Measurements from ENCODE around the gene ANO1.

Gene ANO1

DNA sequence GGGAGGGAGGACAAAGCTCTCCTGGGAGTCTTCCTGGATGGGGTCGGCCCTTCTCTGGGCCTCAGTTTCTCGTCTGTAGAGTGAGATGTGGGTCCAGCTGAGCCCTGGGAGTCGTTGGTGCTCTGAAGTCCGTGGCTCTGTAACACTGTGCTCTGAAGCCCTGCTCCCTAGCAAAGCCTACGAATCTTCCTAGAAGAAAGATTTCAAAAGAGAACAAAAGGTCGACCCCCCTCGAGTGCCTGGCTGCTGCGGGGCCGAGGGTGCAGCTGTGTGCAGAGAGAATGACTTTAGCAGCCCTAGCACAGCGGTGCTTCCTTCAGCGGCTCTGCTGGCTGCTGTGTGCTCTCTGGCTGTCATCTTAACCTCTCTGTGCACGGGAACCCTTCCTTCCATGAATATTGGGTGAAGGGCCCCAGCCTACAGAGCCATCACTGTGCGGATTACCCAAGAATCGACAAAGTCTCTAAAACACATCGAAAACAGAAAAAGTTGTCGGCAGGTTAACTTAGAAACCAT is 10.7 kb downstream of the ANO1 start:
- DNase-seq (ENCODE audit: low read depth) = no peak
- no peak overlapping the region for H3K4me3 ChIP-seq (ENCODE audit: low read depth, low read length)

DNA sequence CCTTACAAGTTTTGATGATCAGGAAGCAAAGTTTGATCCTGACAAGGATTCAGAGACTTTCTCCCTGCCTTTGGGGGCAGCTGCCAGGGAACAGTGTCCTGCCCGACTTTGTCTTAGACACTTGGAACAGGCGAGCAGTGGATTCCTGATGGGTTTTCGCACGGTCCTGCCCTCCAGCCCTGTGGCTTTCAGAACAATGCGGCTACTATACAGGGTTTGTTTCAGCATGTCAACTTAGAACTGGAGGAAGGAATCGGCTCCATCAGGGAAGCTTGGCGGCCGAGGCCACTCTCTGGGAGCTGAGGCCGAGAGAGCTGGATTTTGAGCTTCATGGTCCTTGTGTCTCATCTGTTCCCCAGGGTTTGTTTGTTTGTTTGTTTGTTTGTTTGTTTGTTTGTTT is 11.5 kb downstream of the ANO1 start:
- H3K4me3 ChIP-seq (ENCODE audit: low read depth, low read length) = no peak overlapping the region
- DNase-seq (ENCODE audit: low read depth) = no peak

- no peak overlapping the region for H3K4me3 ChIP-seq (ENCODE audit: low read depth, low read length)
- no peak for DNase-seq (ENCODE audit: low read depth)
Observed at GRCh38 chr11:70090961-70091381, 12.9 kb downstream of the ANO1 start.

DNA sequence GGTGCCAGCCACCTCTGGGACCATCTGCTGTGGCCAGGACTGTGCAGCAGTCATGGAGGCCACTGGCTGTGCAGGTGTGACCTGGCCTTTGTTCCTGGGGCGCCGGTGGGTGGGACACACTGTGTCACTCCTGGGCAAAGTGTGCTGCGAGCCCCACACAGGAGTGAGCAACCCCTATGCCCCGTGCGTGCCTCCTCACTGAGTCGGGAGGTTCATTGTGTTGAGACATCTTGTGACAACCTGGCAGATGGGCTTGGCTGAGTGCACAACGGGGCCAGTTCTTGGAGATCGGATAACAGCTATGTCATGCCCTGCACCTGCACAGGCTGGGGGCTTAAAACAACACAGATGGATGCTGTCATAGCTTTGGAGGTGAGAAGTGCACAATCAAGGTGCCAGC is 13.5 kb downstream of the ANO1 start:
- no peak overlapping the region for H3K4me3 ChIP-seq (ENCODE audit: low read depth, low read length)
- DNase-seq (ENCODE audit: low read depth) = no peak

DNA sequence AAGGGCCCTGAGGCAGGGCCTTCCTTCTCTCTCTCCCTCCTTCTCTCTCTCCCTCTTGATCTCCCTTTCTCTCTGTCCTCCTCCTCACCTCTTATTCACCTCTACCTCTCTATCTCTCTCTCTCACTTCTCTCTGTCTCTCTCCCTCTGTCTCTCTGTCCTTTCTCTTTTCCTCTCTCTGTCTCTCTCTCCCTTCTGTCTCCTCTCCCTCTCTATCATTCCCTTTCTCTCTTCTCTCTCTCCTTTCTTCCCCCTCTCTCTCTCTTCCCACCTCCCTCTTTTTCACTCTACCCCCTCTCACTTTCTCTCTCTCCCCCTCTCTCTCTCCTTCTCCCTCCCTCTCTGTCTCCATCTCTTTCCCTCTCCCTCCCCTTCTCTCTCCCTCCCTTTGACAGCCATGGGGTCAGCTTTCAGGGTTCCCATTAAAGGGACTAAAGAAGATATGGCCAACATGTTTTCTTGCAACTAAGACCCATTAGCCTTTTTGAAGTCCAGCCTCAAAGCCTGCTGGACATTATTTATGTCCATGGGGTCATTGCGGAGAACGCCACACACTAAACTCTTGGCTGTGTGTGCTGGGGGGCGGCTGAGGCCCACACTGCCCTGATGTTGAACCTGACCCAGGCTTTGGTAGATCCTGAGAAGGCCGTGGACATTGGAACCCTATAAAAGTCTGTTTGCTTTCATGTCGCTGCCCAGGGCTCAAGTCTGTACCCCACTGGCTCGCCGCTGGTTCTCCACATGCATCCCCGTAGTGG is 15.0 kb downstream of the ANO1 start:
- no peak for DNase-seq (ENCODE audit: low read depth)

GRCh38 chr11:70095541-70096252 is 17.6 kb downstream of the ANO1 start:
- H3K4me3 ChIP-seq (ENCODE audit: low read depth, low read length) = no peak overlapping the region
- DNase-seq (ENCODE audit: low read depth) = no peak

More for the DNA sequence above, 15.0 kb downstream of the ANO1 start:
- no peak overlapping the region for H3K4me3 ChIP-seq (ENCODE audit: low read depth, low read length)

GRCh38 chr11:70097783-70098563 is 19.9 kb downstream of the ANO1 start:
- no peak overlapping the region for H3K4me3 ChIP-seq (ENCODE audit: low read depth, low read length)
- DNase-seq (ENCODE audit: low read depth) = no peak

DNA sequence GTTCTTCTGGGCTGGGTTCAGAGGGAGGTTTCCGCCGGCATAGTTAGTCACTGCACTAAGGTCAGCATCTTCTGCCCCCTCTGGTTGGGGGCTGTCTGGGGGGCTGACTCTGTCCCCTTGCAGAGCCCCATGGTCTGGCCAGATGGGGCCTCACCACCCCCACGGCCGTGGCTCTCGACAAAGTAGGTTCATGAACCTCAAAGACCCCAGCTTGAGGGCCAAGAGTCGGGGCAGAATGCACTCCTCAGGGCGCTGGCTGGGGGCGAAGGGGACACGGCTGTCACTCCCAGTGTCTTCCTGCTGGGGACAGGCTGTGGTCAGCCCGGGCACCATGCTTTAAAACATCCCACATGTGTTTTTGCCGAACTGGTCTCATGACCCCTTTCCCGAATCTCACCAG is 20.8 kb downstream of the ANO1 start:
- no peak for DNase-seq (ENCODE audit: low read depth)
- no peak overlapping the region for H3K4me3 ChIP-seq (ENCODE audit: low read depth, low read length)

- no peak overlapping the region for H3K4me3 ChIP-seq (ENCODE audit: low read depth, low read length)
- DNase-seq (ENCODE audit: low read depth) = no peak
Observed at GRCh38 chr11:70099578-70100279, 21.6 kb downstream of the ANO1 start.

- no peak for DNase-seq (ENCODE audit: low read depth)
- H3K4me3 ChIP-seq (ENCODE audit: low read depth, low read length) = no peak overlapping the region
Observed at GRCh38 chr11:70100280-70100603, 22.1 kb downstream of the ANO1 start.

- DNase-seq (ENCODE audit: low read depth) = no peak
- H3K4me3 ChIP-seq (ENCODE audit: low read depth, low read length) = no peak overlapping the region
Observed at GRCh38 chr11:70100791-70101190, 22.7 kb downstream of the ANO1 start.

GRCh38 chr11:70103256-70103975 is 25.3 kb downstream of the ANO1 start:
- DNase-seq (ENCODE audit: low read depth) = no peak

DNA sequence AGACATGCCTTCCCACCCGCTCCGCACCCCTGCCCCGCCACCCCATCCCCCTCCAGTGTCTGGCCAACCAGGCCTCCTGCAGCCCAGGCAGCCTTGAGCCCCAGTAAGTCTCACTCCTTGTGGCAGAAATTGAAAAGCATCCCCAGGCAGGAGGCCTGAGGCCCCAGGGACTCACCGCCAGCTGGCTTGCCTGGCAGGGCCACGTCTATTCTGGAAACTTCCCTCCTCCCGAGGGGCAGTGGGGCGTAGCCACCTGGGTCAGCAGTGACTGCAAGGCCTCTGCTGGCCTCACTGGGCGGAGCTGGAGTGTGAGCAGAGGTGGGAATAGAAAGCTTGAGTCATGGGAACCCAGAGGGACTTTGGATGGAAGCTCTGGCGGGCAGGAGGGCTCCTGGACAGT is 26.3 kb downstream of the ANO1 start:
- no peak overlapping the region for H3K4me3 ChIP-seq (ENCODE audit: low read depth, low read length)
- DNase-seq (ENCODE audit: low read depth) = no peak

More at GRCh38 chr11:70103256-70103975, 25.3 kb downstream of the ANO1 start:
- no peak overlapping the region for H3K4me3 ChIP-seq (ENCODE audit: low read depth, low read length)

DNA sequence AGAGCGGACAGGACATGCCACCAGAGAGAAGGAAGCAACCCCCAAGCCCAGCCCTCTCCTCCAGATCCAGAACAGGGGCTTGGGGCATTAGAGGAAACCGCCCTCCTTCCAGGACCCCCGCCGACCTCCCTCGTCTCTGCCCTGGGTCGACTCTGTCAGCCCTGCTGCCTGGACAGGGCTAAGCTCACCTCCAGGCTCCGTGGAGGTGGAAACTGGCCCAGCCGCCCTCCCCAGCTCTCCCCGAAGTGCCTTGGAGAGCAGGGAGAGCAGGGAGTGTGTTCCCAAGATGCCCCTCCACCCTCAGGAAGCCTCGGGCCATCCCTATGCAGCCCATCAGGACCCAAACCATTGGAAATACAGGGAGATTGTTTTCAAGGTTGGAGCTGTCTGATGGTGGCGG is 26.8 kb downstream of the ANO1 start:
- no peak for DNase-seq (ENCODE audit: low read depth)
- no peak overlapping the region for H3K4me3 ChIP-seq (ENCODE audit: low read depth, low read length)

GRCh38 chr11:70105369-70105754 is 27.2 kb downstream of the ANO1 start:
- no peak for DNase-seq (ENCODE audit: low read depth)
- no peak overlapping the region for H3K4me3 ChIP-seq (ENCODE audit: low read depth, low read length)

GRCh38 chr11:70105755-70106571 is 27.8 kb downstream of the ANO1 start:
- DNase-seq (ENCODE audit: low read depth) = no peak
- no peak overlapping the region for H3K4me3 ChIP-seq (ENCODE audit: low read depth, low read length)

DNA sequence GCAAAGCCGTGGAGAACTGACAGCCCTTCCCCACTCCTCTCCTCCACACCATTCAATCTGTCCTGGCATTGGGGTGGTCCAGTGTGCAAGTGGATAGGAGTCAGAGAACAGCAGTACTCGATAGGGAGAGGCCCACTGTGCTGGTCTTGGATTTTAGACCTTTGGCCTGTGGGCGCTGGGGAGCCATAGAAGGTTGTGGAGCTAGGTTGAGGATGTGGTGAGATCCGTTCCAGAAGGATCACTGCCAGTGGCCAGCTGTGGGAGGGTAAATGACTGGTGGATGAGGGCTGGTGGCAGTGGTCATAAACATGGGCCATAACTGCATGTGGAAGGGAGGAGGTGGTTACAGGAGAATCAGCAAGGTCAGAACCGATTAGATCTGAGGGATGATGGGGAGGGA is 28.6 kb downstream of the ANO1 start:
- no peak overlapping the region for H3K4me3 ChIP-seq (ENCODE audit: low read depth, low read length)
- no peak for DNase-seq (ENCODE audit: low read depth)

- no peak overlapping the region for H3K4me3 ChIP-seq (ENCODE audit: low read depth, low read length)
- no peak for DNase-seq (ENCODE audit: low read depth)
Observed at GRCh38 chr11:70107191-70107590, 29.1 kb downstream of the ANO1 start.
